ENCODE results near the gene APAF1.

APAF1 gene

GRCh38 chr12:98763656-98764055, 118.6 kb downstream of the APAF1 start:
- DNase-seq, result no peak

GRCh38 chr12:98767248-98767647, 122.2 kb downstream of the APAF1 start:
- DNase-seq, result no peak

- DNase-seq, result no peak
Observed at GRCh38 chr12:98769068-98769467, 124.0 kb downstream of the APAF1 start.

- DNase-seq, result no peak
Observed at GRCh38 chr12:98770230-98770629, 125.1 kb downstream of the APAF1 start.

GRCh38 chr12:98771811-98772752, 127.0 kb downstream of the APAF1 start:
- DNase-seq, result no peak

GRCh38 chr12:98772818-98773217, 127.7 kb downstream of the APAF1 start:
- DNase-seq, result no peak

GRCh38 chr12:98780261-98780660, 135.2 kb downstream of the APAF1 start:
- DNase-seq, result no peak

- DNase-seq, result no peak
Observed at GRCh38 chr12:98783420-98783819, 138.3 kb downstream of the APAF1 start.

Data from activated naive CD4-positive, alpha-beta T cell treated with anti-CD3 and anti-CD28 coated beads, Interleukin-2, amount 50 U/mL, for 16 hours (primary cell).